ENCODE results near the gene LCP1.

- TF ChIP-seq EP300 (IDR thresholded peaks at IDR 0.05) (no peak), POLR2A (IDR thresholded peaks at IDR 0.05; ENCODE audit: low read depth) (no peak), CTCF (IDR thresholded peaks at IDR 0.05) (no peak), POLR2AphosphoS5 (IDR thresholded peaks at IDR 0.05) (no peak)
These were observed 507 bp upstream of the LCP1 start for GRCh38 chr13:46182491-46182877.

Data from esophagus muscularis mucosa (tissue), 4 donors.